ENCODE results near the gene DENND1C. TPM values are rescaled to one million over a fixed set of nuclear protein-coding genes. Genes with fewer than 3 reads are reported as not detected.

The DENND1C gene
- total RNA-seq, 2 experiments from 2014 or later, result 58.2 to 61.2 TPM

GRCh38 chr19:6521718-6522646, 40.4 kb upstream of the DENND1C start:
- ATAC-seq, result peak; percentile 80
- DNase-seq, result peak; percentile 86
- Mint-ChIP-seq H3K36me3 (ENCODE audit: low read depth) (no peaks in the 10 kb centered on the region), H3K4me1 (ENCODE audit: low read depth) (peaks cover 34% of the 10 kb centered on the region), H3K27ac (peak overlapping the region; percentile 80), H3K4me3 (no peak overlapping the region), H3K9me3 (no peaks in the 10 kb centered on the region), H3K27me3 (peaks cover 1% of the 10 kb centered on the region)
- intact Hi-C loops (cut with micrococcal nuclease), result loop anchor here (10.0 kb wide), 1 partner anchor 73 kb away; the partner anchor contains the start of gene CD70
- ChIA-PET POLR2A (interaction anchor here (0.9 to 1.5 kb wide), 3 partner anchors 8 to 342 kb away, joined by 3 to 4 read pairs (median 3); partner anchors contain the start of gene TNFSF14), CTCF (interaction anchor here (0.8 to 1.2 kb wide), 4 partner anchors 9 to 396 kb away, joined by 3 to 5 read pairs (median 4); partner anchors contain the start of gene TNFSF9)
- TF ChIP-seq CTCF (IDR thresholded peaks at IDR 0.05), result no peak

GRCh38 chr19:6519289-6519688, 37.7 kb upstream of the DENND1C start:
- Mint-ChIP-seq H3K4me1 (ENCODE audit: low read depth) (peaks cover 41% of the 10 kb centered on the region), H3K9me3 (no peaks in the 10 kb centered on the region), H3K36me3 (ENCODE audit: low read depth) (no peaks in the 10 kb centered on the region), H3K27ac (peak overlapping the region; percentile 75), H3K4me3 (peak overlapping the region; percentile 31), H3K27me3 (peaks cover 1% of the 10 kb centered on the region)
- ChIA-PET POLR2A (interaction anchor here (0.7 kb wide), 1 partner anchor 150 kb away, joined by 3 read pairs; no protein-coding TSS in a partner anchor), CTCF (no interaction called here)
- no peak for TF ChIP-seq CTCF (IDR thresholded peaks at IDR 0.05)
- ATAC-seq (no peak), DNase-seq (no peak)
- intact Hi-C loops (cut with micrococcal nuclease), result loop anchor here (5.0 to 10.0 kb wide), 2 partner anchors 113 to 216 kb away; partner anchors contain the start of genes GPR108 and TRIP10

GRCh38 chr19:6518145-6518911, 36.7 kb upstream of the DENND1C start:
- POLR2A ChIA-PET, result no interaction called here
- ATAC-seq, result peak; percentile 19

More at GRCh38 chr19:6518145-6518911, 36.7 kb upstream of the DENND1C start:
- Mint-ChIP-seq H3K36me3 (ENCODE audit: low read depth) (no peaks in the 10 kb centered on the region), H3K27me3 (peaks cover 1% of the 10 kb centered on the region), H3K27ac (peak overlapping the region; percentile 80), H3K9me3 (no peaks in the 10 kb centered on the region), H3K4me3 (peak overlapping the region; percentile 53), H3K4me1 (ENCODE audit: low read depth) (peaks cover 41% of the 10 kb centered on the region)
- CTCF ChIA-PET, result interaction anchor here (0.6 to 3.3 kb wide), 7 partner anchors 71 to 345 kb away, joined by 3 to 37 read pairs (median 4); partner anchors contain the start of gene VAV1
- intact Hi-C loops (cut with micrococcal nuclease), result loop anchor here (5.0 to 10.0 kb wide), 2 partner anchors 114 to 216 kb away; partner anchors contain the start of genes GPR108 and TRIP10
- peak; percentile 67 for DNase-seq
- no peak for TF ChIP-seq CTCF (IDR thresholded peaks at IDR 0.05)

Data from activated CD8-positive, alpha-beta T cell treated with anti-CD3 and anti-CD28 coated beads for 36 hours (primary cell).